ENCODE results near the gene ITSN2.

The ITSN2 gene

GRCh38 chr2:24262421-24262970, 97.8 kb downstream of the ITSN2 start:
- no peak for DNase-seq

GRCh38 chr2:24261441-24261840, 98.9 kb downstream of the ITSN2 start:
- DNase-seq = no peak

GRCh38 chr2:24259316-24259715, 101.0 kb downstream of the ITSN2 start:
- no peak for DNase-seq

GRCh38 chr2:24258718-24259117, 101.6 kb downstream of the ITSN2 start:
- DNase-seq = no peak

GRCh38 chr2:24253303-24253919, 106.9 kb downstream of the ITSN2 start:
- DNase-seq = no peak

- no peak for DNase-seq
These were observed 112.7 kb downstream of the ITSN2 start for GRCh38 chr2:24247592-24247991.

GRCh38 chr2:24247164-24247563, 113.2 kb downstream of the ITSN2 start:
- no peak for DNase-seq

- DNase-seq = no peak
These were observed 114.2 kb downstream of the ITSN2 start for GRCh38 chr2:24245986-24246776.

GRCh38 chr2:24241528-24241927, 118.8 kb downstream of the ITSN2 start:
- no peak for DNase-seq

GRCh38 chr2:24239553-24239952, 120.8 kb downstream of the ITSN2 start:
- DNase-seq = no peak

- DNase-seq = no peak
These were observed 122.2 kb downstream of the ITSN2 start for GRCh38 chr2:24238158-24238557.

GRCh38 chr2:24237313-24237712, 123.0 kb downstream of the ITSN2 start:
- DNase-seq = no peak

- no peak for DNase-seq
These were observed 127.0 kb downstream of the ITSN2 start for GRCh38 chr2:24233321-24233720.

- DNase-seq = no peak
These were observed 128.9 kb downstream of the ITSN2 start for GRCh38 chr2:24231461-24231881.

GRCh38 chr2:24228470-24228869, 131.9 kb downstream of the ITSN2 start:
- DNase-seq = no peak

- DNase-seq = no peak
These were observed 134.7 kb downstream of the ITSN2 start for GRCh38 chr2:24225499-24226242.

- DNase-seq = no peak
These were observed 137.4 kb downstream of the ITSN2 start for GRCh38 chr2:24222946-24223345.

- DNase-seq = no peak
These were observed 138.8 kb downstream of the ITSN2 start for GRCh38 chr2:24221343-24222050.

- DNase-seq = no peak
These were observed 139.6 kb downstream of the ITSN2 start for GRCh38 chr2:24220554-24221291.

GRCh38 chr2:24214880-24215279, 145.5 kb downstream of the ITSN2 start:
- no peak for DNase-seq

GRCh38 chr2:24211408-24211807, 148.9 kb downstream of the ITSN2 start:
- DNase-seq = no peak

GRCh38 chr2:24210723-24211122, 149.6 kb downstream of the ITSN2 start:
- DNase-seq = no peak
